Ureter (tissue), 1 donor: ENCODE data around the gene HLA-DPA1. TPM values are rescaled to one million over a fixed set of nuclear protein-coding genes. Genes with fewer than 3 reads are reported as not detected.

Experiments used
- DNase-seq: peaks from one replicate; pipeline ENCODE4 v3.0.0-alpha.2; 2020; ENCODE audit warnings: low spot score
- total RNA-seq: library from RNA; stranded (reverse); gene quantifications from one replicate; pipeline ENCODE4 v1.2.4, GENCODE V29; 2023
- donor health status: DM: yes; HTN: yes; CAD: no.

Gene HLA-DPA1
- total RNA-seq, 1 donor from 2014 or later: 145 TPM

DNA sequence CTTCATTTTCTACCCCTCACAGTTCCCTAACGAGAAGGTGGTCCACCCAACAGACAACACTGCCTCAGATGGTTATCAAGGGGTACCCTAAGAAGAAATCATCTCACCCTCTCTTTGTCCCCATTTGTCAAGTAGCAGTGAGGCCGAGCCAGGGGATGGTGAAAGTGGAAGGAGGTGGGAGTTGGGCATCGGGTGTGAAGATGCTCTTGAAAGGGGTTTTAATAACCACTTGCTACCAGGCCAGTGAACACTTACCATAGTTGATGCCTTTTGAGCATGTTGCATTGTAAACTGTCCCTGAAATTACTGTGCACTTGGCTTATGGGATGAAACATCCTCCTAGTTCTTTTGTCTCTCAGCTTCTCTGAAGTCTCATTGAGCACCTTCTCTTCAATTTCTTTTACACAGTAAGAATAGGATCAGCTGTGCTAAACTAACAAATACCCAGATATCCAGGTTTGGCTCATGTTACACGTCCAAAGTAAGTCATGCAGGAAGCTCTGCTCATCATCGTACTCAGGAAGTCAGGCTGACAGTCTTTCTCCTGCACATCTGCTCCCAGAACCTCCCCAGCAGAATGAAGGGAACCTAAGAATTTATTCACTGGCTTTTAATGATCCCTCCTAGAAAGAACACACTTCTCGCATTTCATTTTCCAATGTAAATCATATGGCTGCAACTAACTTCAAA lies 15.6 kb upstream of the HLA-DPA1 start:
- no peak for DNase-seq

DNA sequence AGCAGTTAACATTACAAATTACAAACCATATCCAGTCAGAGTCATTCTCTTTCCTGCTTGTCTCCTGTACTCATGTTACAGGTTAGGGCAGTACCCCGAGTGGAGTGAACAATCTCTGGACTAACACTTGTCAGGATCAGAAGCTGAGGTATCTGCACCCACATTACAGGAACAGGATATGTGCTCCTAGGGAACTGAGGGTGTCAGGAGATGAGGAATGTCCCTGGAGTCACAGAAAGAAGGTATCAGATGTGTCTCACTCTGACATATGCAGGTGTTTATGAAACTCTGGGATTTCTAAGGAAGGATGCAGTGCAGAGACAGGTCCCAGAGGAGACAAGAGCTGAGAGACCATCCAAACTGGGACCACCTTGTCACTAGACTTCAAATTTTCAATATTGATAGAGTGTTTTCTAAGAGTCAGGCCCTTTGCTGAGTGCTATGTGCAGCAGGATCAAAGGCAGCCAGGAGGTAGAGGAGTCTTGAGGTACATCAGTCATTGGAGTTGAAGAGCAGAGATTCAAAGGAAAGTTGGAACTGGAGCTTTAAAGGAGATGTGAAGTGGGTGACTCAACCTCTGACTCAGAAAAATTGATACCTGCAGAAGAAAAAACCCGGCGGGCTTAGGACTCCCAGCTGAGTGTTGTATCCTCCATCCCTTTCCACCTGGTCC lies 14.9 kb upstream of the HLA-DPA1 start:
- no peak for DNase-seq

DNA sequence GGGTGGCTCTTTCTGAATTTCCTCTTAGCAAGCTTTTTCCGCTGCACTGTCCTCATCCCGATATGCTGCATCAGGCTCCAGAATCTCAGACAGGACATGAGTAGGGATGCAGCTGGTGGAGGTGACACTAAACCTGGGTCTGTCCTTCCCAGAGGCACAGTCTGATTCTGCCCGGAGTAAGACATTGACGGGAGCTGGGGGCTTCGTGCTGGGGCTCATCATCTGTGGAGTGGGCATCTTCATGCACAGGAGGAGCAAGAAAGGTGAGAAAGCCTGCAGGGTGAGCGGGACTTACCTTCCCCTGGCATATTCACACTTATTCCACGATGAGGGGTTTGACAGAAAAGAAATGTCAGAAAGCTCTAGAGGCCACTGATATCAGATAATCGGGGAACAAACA lies 12.2 kb upstream of the HLA-DPA1 start:
- no peak for DNase-seq

GRCh38 chr6:33082702-33083101 lies 9.3 kb upstream of the HLA-DPA1 start:
- DNase-seq: no peak

- DNase-seq: no peak
Observed at GRCh38 chr6:33081098-33081824, 7.8 kb upstream of the HLA-DPA1 start.

DNA sequence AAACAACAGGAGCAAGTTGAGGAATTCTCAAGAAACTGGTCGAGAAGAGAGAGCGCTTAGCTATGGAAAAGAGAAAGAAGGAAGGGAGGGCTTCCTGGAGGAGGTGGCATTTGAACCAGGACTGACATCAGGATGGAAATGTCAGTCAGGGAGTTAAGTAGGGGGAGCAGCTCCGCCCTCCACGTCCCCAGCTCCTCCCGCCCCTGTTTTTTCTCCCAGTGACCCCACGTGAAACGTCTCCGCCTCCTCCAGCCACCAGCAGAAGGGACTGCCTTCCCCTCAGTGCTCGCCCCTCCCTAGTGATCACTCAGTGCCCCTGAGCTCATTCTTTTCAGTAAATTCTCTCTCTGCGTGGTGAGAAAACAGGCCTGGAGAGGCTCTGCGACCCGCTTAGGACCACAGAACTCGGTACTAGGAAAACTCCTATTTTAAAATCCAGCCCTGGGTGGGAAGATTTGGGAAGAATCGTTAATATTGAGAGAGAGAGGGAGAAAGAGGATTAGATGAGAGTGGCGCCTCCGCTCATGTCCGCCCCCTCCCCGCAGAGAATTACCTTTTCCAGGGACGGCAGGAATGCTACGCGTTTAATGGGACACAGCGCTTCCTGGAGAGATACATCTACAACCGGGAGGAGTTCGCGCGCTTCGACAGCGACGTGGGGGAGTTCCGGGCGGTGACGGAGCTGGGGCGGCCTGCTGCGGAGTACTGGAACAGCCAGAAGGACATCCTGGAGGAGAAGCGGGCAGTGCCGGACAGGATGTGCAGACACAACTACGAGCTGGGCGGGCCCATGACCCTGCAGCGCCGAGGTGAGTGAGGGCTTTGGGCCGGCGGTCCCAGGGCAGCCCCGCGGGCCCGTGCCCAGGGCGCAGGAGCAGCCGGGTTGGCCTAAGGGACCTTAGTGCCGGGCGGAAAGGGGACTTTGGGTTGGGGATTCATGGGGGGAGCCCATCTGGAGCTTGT lies 7.0 kb upstream of the HLA-DPA1 start:
- DNase-seq: peak; percentile 70

- DNase-seq: no peak
Observed at GRCh38 chr6:33079580-33079979, 6.1 kb upstream of the HLA-DPA1 start.

- DNase-seq: no peak
Observed at GRCh38 chr6:33078919-33079521, 5.6 kb upstream of the HLA-DPA1 start.

- no peak for DNase-seq
Observed at GRCh38 chr6:33078442-33078841, 5.0 kb upstream of the HLA-DPA1 start.

DNA sequence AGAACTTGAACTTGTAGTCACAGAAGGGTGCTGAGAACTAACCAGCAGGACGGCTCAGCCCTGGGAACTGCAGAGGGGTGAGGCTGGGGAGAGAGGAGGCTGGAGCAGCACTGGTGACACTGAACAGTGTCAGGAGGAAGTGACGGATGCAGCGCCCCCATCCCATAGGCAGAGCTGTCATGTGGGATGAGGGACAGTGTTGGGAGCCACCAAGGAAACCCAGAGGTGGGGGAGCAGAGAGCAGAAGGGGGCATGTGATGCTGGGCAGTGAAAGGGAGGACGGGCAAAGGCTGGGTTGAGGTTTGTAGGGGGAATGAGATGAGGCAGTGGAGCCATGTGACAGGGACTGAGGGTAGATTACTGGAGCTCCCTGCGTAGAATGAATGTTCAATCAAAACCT lies 4.5 kb upstream of the HLA-DPA1 start:
- DNase-seq: no peak

GRCh38 chr6:33076406-33076934 lies 3.0 kb upstream of the HLA-DPA1 start:
- no peak for DNase-seq

- no peak for DNase-seq
Observed at GRCh38 chr6:33075568-33076405, 2.3 kb upstream of the HLA-DPA1 start, which contains the start of gene HLA-DPB1. Gene HLA-DPB1, plus strand, starts transcription at chr6:33075990. Its CDS starts 52 bp downstream, at chr6:33076042.

- no peak for DNase-seq
Observed at GRCh38 chr6:33075208-33075567, 1.7 kb upstream of the HLA-DPA1 start.

GRCh38 chr6:33072508-33073100 lies 845 bp downstream of the HLA-DPA1 start:
- no peak for DNase-seq

DNA sequence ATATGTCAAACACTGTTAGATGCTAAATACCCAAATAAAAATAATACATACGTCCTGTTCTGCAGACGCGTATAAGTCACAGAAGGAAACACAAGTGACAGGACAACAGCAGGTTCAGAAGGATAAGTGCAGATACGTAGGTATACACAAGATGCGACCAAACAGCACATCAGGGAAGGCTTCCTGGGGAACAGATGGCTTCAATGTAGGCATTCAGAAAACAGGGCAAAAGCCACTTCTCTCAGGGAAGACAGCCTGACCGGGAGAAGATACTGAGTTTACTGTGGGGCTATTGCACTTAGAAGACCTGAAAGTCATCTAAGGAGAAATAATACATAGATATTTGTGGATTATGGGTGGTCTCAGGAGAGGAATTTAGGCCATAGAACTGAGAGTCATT lies 1.9 kb downstream of the HLA-DPA1 start:
- DNase-seq: no peak

- DNase-seq: no peak
Observed at GRCh38 chr6:33070909-33071308, 2.5 kb downstream of the HLA-DPA1 start.

GRCh38 chr6:33069021-33069738 lies 4.3 kb downstream of the HLA-DPA1 start:
- DNase-seq: no peak

GRCh38 chr6:33066917-33067521 lies 6.4 kb downstream of the HLA-DPA1 start:
- no peak for DNase-seq

- DNase-seq: no peak
Observed at GRCh38 chr6:33065312-33065711, 8.1 kb downstream of the HLA-DPA1 start.
